OCI-LY1 (cell line): ENCODE data around the gene TAS2R20.

ENCODE experiments used
- H2AFZ ChIP-seq: fragments of 200-600 bp; sonication (generic), shearing (Covaris generic); 2 replicates; pipeline ENCODE4 v1.6.0; 2014; ENCODE audit warnings: antibody characterized with exemption, mild to moderate bottlenecking, low read length
- H3F3A ChIP-seq: fragments of 200-600 bp; sonication (generic), shearing (Covaris generic); 2 replicates; pipeline ENCODE4 v1.6.0; 2014; ENCODE audit warnings: mild to moderate bottlenecking, antibody characterized with exemption, low read length, moderate library complexity; ENCODE audit not compliant: insufficient read depth
- H3K27ac ChIP-seq: fragments of 200-600 bp; sonication (generic); 2 replicates; pipeline ENCODE4 v1.5.1; 2014; ENCODE audit warnings: low read length, mixed run types, mild to moderate bottlenecking, low read depth; ENCODE audit not compliant: poor library complexity, severe bottlenecking
- H3K27me3 ChIP-seq: fragments of 200-600 bp; sonication (generic); 2 replicates; pipeline ENCODE4 v1.6.0; 2014; ENCODE audit warnings: antibody characterized with exemption, mild to moderate bottlenecking, low read length, moderate library complexity; ENCODE audit not compliant: insufficient read depth
- H3K36me3 ChIP-seq: fragments of 200-600 bp; sonication (generic); 2 replicates; pipeline ENCODE4 v1.6.1; 2014; ENCODE audit warnings: mild to moderate bottlenecking, antibody characterized with exemption, low read length, moderate library complexity, mixed read lengths; ENCODE audit not compliant: insufficient read depth
- H3K4me1 ChIP-seq: fragments of 200-600 bp; sonication (generic); 2 replicates; pipeline ENCODE4 v1.5.1; 2014; ENCODE audit warnings: mild to moderate bottlenecking, low read length, moderate library complexity; ENCODE audit not compliant: insufficient read depth, severe bottlenecking
- H3K4me2 ChIP-seq: fragments of 200-600 bp; sonication (generic), shearing (Covaris generic); 2 replicates; pipeline ENCODE4 v1.6.1; 2014; ENCODE audit warnings: low read length
- H3K4me3 ChIP-seq: fragments of 200-600 bp; sonication (generic); 2 replicates; pipeline ENCODE4 v1.5.1; 2014; ENCODE audit warnings: low read length, low read depth, mild to moderate bottlenecking, mixed read lengths; ENCODE audit not compliant: poor library complexity, severe bottlenecking
- H3K79me2 ChIP-seq: fragments of 200-600 bp; shearing (Covaris generic); 2 replicates; pipeline ENCODE4 v1.6.1; 2016; ENCODE audit warnings: mixed run types, low read length, mixed read lengths; ENCODE audit not compliant: insufficient read depth
- H3K9ac ChIP-seq: fragments of 200-600 bp; sonication (generic), shearing (Covaris generic); 2 replicates; pipeline ENCODE4 v1.6.1; 2014; ENCODE audit warnings: mild to moderate bottlenecking, low read length, mixed read lengths
- H3K9me2 ChIP-seq: fragments of 200-600 bp; sonication (generic), shearing (Covaris generic); 2 replicates; pipeline ENCODE4 v1.6.1; 2014; ENCODE audit warnings: low read depth, mild to moderate bottlenecking, low read length, mixed read lengths
- H3K9me3 ChIP-seq: fragments of 200-600 bp; shearing (Covaris generic); 2 replicates; pipeline ENCODE4 v1.6.1; 2014; ENCODE audit warnings: low read length, mixed read lengths
- H4K20me1 ChIP-seq: fragments of 200-600 bp; sonication (generic), shearing (Covaris generic); 2 replicates; pipeline ENCODE4 v1.6.0; 2016; ENCODE audit warnings: mild to moderate bottlenecking, low read length; ENCODE audit not compliant: insufficient read depth
- EZH2 ChIP-seq: fragments of 200-600 bp; sonication (generic), shearing (Covaris generic); IDR thresholded peaks from 2 replicates; pipeline ENCODE4 v1.8.0; 2017; ENCODE audit warnings: borderline replicate concordance, mixed run types, mild to moderate bottlenecking, antibody characterized with exemption, low read length, moderate library complexity, mixed read lengths
- TF ChIP-seq, protein P1 (sequence below): fragments of 200-600 bp; sonication (generic), shearing (Covaris generic); IDR thresholded peaks from 2 replicates; pipeline ENCODE4 v1.5.1; 2017; ENCODE audit warnings: mild to moderate bottlenecking, antibody characterized with exemption, low read length, moderate library complexity, mixed read lengths

Gene TAS2R20

GRCh38 chr12:10960211-10960610 is 37.9 kb downstream of the TAS2R20 start:
- Histone ChIP-seq H3F3A (no peaks in the 10 kb centered on the region), H3K9ac (no peak overlapping the region), H2AFZ (no peak overlapping the region), H3K4me2 (no peak overlapping the region), H3K4me1 (no peaks in the 10 kb centered on the region), H3K27me3 (no peaks in the 10 kb centered on the region), H3K27ac (no peak overlapping the region), H4K20me1 (no peaks in the 10 kb centered on the region), H3K4me3 (no peak overlapping the region), H3K79me2 (no peaks in the 10 kb centered on the region), H3K9me2 (no peaks in the 10 kb centered on the region), H3K36me3 (no peaks in the 10 kb centered on the region), H3K9me3 (no peaks in the 10 kb centered on the region)
- TF ChIP-seq EZH2 = no peak
- TF ChIP-seq, protein P1, sequence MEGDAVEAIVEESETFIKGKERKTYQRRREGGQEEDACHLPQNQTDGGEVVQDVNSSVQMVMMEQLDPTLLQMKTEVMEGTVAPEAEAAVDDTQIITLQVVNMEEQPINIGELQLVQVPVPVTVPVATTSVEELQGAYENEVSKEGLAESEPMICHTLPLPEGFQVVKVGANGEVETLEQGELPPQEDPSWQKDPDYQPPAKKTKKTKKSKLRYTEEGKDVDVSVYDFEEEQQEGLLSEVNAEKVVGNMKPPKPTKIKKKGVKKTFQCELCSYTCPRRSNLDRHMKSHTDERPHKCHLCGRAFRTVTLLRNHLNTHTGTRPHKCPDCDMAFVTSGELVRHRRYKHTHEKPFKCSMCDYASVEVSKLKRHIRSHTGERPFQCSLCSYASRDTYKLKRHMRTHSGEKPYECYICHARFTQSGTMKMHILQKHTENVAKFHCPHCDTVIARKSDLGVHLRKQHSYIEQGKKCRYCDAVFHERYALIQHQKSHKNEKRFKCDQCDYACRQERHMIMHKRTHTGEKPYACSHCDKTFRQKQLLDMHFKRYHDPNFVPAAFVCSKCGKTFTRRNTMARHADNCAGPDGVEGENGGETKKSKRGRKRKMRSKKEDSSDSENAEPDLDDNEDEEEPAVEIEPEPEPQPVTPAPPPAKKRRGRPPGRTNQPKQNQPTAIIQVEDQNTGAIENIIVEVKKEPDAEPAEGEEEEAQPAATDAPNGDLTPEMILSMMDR = no peak

GRCh38 chr12:10959804-10960203 is 38.3 kb downstream of the TAS2R20 start:
- Histone ChIP-seq H3K4me1 (no peaks in the 10 kb centered on the region), H3K4me2 (no peak overlapping the region), H2AFZ (no peak overlapping the region), H3K27me3 (no peaks in the 10 kb centered on the region), H3K27ac (no peak overlapping the region), H4K20me1 (no peaks in the 10 kb centered on the region), H3K4me3 (no peak overlapping the region), H3F3A (no peaks in the 10 kb centered on the region), H3K79me2 (no peaks in the 10 kb centered on the region), H3K9ac (no peak overlapping the region), H3K9me3 (no peaks in the 10 kb centered on the region), H3K9me2 (no peaks in the 10 kb centered on the region), H3K36me3 (no peaks in the 10 kb centered on the region)
- TF ChIP-seq, protein P1 = no peak
- TF ChIP-seq EZH2 = no peak

GRCh38 chr12:10957741-10958140 is 40.4 kb downstream of the TAS2R20 start:
- no peaks in the 10 kb centered on the region for H3K79me2 ChIP-seq
- H3K4me1 ChIP-seq = no peaks in the 10 kb centered on the region
- no peaks in the 10 kb centered on the region for H4K20me1 ChIP-seq
- H3F3A ChIP-seq = no peaks in the 10 kb centered on the region
- H3K27me3 ChIP-seq = no peaks in the 10 kb centered on the region
- H3K9me3 ChIP-seq = no peaks in the 10 kb centered on the region
- H3K9me2 ChIP-seq = no peaks in the 10 kb centered on the region
- H3K9ac ChIP-seq = no peak overlapping the region
- no peak overlapping the region for H2AFZ ChIP-seq
- H3K36me3 ChIP-seq = no peaks in the 10 kb centered on the region
- H3K4me3 ChIP-seq = no peak overlapping the region
- H3K4me2 ChIP-seq = no peak overlapping the region
- H3K27ac ChIP-seq = no peak overlapping the region
- TF ChIP-seq, protein P1 = no peak
- TF ChIP-seq EZH2 = no peak
